A204.1 (cell line): ENCODE data around the gene ACBD6.

Experiments
- FAIRE-seq: peaks from 2 replicates; lab custom pipeline; 2012; peaks lifted over from hg19 to GRCh38; lab: Jason Lieb, UNC

Gene ACBD6

DNA sequence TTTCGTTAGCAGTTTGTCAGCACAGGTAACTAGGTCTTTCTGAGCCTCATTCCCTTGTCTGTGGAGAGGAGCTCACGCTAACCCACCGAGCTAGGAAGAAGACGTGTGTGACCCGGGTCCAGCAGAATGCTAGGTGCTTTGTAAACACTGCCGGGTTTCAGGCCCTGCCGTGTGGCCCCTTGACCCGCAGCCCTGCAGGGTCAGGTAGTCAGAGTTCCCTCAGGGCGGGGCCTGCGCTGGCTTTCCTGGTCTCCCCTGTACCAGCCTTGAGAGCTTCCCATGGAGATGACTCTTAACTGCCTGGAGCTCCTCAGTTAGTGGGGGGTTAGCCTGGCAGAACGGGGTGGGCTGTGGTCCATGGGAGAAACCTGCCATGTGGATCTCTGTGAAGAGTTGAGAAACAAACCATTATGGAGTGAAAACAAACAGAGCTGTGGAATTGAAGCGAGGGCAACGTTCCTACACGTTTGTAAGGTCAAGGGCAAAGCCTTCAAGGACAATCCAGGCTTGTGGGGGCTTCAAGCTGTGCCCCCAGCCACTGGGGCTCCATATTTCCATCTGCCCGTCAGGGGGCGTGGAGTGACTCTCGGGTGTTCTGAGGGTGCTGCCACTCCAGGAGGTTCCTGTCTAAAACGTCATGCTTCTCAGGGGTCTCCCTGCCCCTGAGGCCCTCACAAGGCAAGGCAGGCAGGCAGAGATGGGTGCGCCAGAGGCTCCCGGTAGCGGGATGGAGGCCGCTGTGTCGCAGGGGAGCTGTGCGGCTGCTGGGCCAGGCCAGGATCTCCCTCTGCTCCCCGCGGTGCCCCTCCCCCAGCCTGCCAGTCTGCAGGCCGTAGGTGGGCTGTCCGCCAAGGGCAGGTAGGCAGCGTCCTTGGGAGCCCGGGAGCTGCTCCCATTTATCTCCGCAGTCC, 248.5 kb downstream of the ACBD6 start:
- FAIRE-seq, result no peak

DNA sequence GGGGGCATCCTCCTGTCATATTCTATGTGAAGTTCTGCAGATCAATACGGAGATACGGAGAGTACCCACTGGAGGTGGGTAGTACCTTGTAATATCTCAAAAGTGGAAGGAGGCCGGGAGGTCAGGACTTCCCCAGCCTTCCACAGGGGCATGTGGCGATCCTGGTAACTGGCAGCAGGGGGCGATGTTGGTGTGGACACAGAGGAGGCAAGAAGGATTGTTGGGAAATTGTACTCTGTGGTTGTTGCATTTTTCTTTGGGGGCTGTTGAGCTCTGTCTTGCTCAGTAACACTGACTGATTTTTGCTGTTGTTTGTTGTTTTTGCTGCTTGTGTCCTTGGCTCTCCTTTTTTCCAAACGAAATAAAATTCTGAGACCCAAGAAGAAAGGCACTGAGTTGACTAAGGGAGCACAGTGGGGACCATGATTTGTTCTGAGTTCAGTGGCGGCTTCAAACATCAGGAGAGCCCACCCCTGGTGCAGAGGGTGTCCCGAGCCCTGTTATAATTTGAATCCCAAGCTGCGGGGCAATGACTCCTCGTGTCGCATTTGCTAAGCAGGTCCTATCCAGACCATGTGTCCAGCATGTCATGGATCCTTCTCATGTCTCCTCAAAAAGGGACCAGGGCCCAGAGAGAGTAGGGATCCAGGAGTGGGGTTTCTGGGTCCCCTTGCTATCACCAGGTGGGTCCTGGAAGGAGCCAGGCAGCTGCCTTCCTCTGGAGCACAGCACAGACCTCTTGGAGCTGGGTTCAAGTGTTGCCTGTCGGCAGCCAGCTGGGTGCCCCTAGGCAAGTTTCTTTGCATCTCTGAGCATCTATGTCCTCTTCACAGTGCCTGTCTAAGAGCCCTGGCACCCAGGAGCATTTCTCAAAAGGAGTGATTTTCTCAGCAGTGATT, 249.5 kb downstream of the ACBD6 start:
- no peak for FAIRE-seq

DNA sequence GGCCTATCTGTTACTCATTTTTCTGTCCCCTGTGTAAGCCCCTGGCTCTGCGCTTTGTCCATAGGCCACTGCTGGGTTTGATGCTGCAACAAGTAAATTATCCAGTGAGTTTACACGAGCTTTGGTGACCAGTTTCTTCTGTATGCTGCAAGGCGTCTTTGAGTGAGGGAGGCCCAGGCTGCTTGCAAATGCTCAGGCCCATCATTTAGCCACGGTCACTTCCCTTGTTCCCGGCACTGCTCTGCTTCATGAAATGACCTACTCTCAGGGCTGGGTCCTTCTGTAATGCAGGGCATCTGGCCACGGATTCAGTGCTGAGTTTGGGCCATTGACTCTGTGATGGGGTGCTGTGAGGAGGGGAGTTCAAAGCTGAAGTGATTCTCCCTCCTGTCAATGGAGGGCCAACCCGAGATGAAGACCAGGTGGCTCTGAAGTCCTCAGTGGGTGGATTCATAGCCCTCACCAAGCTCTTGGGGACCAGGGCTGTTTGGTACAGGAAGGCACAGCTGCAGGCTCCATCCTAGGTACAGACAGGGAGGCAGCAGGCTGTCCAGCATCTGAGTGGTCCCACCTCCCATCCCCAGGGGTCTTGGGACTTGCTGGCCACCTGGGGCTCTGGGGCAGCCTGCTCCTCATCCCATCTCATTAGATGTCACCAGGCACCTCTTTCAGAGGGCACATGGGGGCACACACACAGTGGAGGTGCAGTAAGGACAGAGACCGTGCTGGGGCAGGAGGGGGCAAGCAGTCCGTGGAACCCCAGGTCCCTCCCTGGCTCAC, 250.7 kb downstream of the ACBD6 start:
- no peak for FAIRE-seq

DNA sequence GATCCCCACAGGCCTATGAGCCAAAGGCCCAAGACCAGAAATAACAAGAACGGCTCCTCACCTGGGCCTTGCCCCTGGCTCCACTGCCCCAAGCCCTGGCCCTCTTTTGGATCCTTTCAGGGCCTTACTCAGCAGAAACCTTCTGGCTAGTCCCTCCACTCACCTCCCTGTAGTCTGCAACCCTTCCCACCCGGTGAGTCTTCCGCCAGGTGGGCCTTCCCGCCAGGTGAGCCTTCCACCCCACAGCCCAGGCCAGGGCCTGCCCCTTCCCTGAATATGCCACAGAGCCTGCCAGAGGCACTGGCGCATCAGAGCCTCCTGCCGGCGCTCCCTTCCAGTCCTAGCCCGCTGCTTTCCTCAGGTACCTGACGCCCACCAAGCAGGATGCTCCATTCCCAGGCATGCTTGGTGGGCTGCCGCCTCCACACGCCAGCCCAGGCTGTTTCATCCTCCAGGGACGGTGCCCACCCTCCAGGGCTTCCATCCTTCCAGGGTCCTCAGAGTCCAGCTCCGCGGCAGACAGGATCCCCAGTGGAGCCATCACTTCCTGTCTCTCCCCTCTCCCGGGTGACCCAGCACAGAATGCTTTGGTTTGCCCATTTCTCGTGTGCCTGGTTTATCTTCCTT, 251.4 kb downstream of the ACBD6 start:
- FAIRE-seq, result no peak

DNA sequence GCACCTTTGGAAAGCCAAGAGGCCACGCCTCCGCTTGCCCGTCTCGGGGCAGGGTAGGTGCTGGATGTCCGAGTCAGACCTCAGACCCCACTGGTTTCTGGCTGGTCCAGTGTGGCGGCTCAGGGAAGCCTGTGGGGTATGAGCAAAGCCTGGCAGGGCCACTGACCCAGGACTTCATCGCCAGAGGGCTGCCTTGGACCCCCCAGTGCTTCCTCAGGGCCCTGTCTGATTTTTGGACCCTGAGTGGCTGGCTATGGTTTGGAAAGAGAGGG, 251.9 kb downstream of the ACBD6 start:
- FAIRE-seq, result no peak

DNA sequence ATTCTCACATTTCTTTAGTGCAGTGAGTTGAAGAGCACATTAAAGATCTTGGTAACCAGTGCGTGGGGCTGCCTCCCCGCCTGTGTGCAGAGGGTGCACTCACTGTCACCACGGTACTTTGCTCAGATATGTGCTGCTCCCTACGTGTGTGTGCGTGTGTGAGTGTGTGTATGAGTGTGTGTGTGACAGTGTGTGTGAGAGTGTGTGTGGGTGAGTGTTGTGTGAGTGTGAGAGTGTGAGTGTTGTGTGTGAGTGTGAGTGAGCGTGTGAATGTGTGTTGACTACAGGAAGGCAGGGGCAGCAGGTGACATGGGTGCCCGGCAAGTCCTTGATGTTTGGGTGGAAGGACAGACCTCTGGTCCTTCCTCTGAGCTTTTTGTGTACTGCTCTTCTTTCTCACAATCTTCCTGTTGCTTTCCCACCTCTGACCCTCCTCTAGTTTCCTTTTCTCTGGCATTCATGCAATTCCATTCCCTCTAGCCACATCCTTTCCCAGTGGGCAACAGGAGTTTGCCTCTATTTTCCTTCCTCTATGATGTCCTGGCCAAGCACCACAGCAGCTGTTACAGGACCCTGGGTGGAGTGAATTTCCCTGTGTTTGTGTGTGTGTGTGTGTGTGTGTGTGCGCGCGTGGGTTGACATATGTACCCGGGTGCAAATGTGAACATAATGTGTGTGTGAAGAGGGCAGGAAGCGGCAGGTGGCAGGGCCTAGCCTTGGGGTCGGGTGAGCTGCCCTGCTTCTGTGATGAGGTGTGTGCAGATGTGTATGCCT, 252.5 kb downstream of the ACBD6 start:
- FAIRE-seq, result no peak

DNA sequence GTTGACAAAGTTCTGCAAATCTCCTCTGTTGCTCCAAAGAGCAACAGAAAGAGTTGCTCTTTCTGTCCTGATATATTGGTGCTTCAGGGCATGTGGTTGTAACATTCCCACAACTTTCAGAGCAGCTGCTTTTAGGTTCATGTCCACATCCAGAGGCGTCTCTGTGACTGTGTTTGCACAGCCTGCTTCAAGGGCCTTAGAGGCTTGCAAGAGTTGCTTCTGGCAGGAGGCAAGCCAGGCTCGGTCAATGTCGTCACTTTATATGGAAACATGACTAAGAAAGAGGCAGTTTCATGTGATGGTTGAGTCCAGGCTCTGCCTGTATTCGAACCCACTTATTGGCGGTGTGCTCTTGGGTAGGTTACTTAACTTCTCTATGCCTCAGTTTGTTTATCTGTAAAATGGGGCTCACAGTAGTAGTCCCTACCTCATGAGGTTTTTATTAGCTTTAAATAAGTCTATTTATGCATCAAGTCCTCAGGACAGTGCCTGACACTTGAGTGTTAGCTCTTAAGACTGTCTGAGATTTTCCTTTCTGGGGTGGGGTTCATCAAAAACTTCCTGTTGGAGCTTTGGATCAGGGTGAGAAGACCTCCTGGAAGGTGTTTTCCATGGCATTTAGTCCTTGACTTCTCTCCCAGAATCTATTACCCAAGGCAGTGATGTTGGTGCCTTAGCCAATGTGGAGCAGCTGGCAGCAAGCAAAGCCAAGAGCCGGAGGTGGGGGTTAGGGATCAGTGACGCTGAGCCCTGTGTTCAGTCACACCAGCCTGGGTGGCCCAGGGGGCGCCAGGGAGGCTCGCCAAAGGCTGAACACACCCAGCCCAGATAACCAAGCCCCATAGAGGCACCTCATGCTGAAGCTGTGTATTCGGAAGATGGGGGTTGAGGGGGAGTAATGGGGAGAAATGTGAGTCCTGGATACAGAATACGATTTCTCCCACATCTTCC, 253.4 kb downstream of the ACBD6 start:
- no peak for FAIRE-seq

DNA sequence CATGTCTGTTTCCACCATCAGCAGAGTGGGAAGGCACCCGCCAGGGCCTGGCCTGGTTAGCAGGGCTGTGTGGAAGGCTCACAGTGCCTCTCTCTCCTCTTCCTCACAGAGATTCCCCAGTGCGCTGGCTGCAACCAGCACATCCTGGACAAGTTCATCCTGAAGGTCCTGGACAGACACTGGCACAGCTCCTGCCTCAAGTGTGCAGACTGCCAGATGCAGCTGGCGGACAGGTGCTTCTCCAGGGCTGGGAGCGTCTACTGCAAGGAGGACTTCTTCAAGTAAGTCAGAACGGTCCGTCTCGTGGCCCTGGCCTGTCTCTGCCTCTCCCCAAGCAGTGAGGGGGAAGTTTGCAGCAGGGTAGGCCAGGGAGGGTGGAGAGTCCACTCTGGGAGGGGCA, 254.2 kb downstream of the ACBD6 start:
- FAIRE-seq, result no peak

DNA sequence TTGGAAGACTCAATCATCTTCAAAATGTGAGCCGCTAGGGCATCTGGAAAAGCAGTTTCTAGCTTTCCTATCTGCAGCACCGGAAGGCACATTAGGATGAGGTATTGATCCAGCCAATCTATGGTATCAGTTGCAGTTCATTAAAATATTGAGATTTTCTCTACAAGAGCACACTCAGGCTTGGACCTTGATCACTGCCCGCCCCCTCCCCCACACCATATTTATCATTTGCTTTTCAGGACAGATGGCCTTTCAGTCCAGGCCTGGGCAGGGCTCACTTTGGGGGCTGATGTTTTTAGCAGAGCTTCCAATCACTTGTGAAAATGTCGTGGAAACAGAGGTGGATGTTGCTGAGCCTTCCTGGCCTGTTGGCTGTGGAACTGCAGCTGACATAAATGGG, 254.8 kb downstream of the ACBD6 start:
- FAIRE-seq, result no peak

DNA sequence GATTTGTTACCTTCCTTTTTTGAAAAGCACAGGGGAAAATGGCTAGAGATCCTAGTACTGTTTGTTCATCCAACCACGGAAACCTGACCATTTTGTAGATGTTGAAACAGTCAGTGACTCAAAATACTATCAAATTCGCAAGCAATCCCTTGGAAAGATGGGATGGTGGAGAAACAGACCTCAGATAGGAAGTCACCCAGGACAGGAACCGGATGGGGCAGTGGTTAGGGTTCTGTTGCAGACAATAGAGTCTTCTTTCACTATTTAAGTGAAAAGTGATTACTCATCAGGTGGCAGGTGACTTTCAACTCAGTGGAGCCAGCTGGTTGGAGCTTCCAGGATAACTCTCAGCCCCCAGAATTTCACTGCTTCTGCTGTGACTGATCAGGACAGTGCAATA, 255.3 kb downstream of the ACBD6 start:
- no peak for FAIRE-seq

DNA sequence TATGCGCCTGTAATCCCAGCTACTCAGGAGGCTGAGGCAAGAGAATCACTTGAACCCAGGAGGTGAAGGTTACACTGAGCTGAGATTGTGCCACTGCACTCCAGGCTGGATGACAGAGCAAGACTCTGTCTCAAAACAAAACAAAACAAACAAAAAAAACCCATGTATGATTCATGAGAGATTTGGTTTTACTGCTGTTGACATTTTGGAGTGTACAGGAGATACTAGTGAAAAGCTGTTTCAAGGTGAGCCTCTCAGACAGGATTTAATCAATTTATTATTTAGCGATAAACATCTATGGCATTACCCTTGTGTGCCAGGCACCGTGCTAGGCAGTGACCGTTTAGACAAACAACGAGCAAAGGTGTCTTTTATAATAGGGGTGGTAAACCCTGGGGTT, 255.8 kb downstream of the ACBD6 start:
- FAIRE-seq, result no peak

DNA sequence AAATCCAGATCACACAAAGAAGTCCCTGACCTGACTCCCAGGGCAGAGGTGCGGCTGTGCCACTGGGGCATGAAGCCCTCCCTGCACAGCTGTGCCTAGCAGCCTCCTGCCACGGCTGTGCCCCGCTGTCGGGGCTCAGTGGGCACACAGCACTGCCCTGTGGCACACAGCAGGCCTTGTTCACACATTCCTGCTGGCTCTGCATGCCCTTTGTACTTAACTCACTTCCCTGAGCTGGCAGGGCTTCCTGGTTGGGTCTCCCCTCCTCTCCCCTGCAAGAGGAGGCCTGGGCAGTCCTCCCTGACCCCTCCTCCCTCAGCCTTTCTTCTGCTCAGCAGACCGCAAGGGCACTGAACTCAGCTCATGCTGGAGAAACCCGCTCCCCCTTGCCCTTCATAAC, 257.5 kb downstream of the ACBD6 start:
- no peak for FAIRE-seq

DNA sequence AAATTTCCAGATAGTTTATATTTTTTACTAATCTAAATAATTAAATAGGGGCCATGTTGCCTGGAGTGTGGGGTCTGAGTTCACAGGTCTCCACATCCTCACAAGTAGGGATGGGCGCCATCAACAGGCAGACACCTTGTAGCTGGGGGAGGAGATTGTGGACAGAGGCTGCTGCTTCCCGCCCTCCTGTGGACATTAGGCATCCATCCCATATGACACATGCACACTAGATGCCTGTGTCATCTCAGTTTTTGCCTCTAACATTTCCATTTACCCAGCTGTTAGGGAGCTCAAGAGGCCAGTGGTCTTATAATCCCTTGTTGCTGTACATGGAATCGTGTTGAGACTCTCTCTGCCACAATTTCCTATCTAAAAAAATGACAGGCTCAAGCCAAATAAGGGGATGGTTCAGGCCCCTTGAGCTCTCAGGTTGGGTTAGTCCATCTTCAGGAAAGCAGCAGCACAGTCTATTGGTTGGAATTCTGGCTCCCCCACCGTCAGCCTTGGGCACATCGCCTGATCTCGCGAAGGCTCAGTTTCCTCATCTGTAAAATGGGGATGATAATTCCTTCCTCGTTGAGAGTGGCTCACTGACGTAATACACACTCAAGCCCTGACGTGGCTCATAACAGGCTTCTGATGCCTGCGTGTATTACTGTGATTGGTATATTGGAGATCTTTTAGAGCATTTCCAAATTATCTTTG, 258.7 kb downstream of the ACBD6 start:
- no peak for FAIRE-seq

DNA sequence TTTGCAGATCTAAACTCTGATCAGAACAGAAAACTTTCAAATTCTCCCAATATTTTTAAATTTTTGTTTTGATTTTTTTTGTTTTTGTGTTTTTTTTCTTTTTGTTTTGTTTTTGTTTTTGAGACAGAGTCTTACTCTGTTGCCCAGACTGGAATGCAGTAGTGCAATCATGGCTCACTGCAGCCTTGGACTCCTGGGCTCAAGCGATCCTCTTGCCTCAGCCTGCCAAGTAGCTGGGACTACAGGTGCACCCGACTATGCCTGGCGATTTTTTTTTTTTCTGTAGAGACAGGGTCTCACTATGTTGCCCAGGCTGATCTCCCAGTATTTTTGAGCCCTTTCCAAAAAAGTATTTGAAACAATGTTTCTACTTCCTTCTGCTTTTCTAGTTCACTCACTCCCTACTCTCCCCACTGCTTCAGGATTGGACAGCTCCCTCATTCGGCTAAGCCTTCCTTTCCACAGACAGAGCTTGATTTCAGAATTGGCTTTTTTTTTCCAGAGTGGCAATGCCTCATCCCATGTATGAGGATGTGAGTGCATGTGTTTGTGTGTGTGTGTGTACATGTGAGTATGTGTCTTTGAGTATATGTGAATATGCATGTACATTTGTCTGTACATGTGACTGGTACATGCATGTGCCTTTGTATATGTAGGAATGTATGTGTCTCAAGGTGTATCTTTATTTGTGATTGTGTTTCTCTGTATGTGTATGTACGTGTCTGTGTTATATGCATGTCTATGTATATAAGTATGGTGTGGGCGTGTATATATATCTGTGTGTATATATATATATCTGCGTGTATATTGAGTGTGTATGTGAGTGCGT, 260.4 kb downstream of the ACBD6 start:
- no peak for FAIRE-seq

DNA sequence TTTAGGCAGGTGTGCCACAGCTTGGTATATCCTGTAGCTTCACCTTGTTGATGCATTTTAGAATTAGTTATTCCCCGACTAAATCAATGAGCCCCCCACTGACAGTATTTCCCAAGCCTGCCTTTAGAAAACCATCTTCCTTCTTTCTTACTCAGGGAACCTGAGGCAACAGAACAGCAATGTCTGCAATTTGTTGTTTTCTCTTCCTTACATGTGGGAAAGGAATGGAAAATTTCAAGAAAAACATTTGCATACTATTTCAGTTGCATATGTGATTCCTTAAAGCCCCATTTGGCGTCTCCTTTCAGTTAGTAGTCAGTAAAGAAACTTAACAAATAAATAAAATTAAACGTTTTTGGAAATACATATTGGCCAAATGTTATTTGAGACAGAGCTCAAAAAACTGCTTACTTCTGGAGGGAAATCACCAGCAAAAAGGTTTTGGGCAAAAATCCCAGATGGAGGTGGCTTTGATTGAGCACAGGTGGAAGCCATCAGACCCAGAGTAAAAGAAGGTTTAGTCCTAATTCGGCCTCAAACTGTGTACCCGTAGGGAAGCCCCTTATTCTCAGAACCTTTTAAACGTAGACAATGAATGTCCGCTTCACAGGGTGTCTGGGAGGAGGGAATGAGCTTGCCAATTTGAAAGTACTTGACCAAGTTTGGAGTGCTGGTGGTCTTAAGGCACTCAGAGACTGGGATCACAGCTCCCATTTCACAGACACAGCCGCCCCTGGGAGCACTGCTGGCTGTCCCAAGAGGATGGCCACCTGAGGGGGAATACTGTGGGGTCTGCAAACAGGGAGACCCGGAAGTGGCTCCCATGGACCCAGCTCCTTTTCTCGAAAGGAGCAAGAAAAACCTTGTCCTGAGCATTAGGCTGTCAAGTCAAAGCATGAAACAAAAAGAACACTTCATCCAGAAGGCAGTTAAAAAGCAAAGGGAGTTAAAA, 263.0 kb downstream of the ACBD6 start:
- FAIRE-seq, result no peak

DNA sequence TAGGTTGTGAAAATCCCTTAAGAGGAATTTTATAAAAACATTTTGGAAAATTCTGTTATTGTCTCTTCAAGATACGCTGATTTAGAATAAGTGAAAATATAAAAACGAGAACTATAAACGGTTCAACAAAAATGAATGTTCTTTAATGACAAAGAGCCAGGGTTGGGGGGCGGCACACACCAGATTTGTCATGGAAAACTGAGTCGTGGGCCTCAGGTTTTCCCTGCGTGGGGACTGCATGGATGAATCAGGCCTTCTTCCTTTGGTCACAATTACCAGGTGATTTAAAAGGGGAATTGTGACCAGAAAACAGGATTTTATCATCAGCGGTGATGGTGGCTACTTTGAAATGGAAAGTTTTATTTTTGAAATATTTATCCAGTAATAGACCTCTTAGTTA, 263.7 kb downstream of the ACBD6 start:
- no peak for FAIRE-seq
